B cell (primary cell): ENCODE data around the gene AADAC. TPM values are rescaled to one million over a fixed set of nuclear protein-coding genes. Genes with fewer than 3 reads are reported as not detected.
A peak's percentile ranks its signal among the peaks of the same experiment; 100 is the strongest.

ENCODE experiments used
- ATAC-seq: fragments of 200-7000 bp; cut with Tn5 transposase; one replicate; pipeline ENCODE4 v1.10.0; 2021; ENCODE audit warnings: low read depth, mild to moderate bottlenecking, moderate number of reproducible peaks, moderate library complexity
- CTCF ChIA-PET: fragments of 350-600 bp; sonication (Branson Sonifier 250); formaldehyde crosslinking; loops from one replicate; lab custom pipeline; 2021; ENCODE audit warnings: antibody characterized with exemption, inconsistent platforms; lab: Charles Lee
- POLR2A ChIA-PET: fragments of 350-600 bp; sonication (Branson Sonifier 250); formaldehyde crosslinking; loops from one replicate; lab custom pipeline; 2021; ENCODE audit warnings: antibody characterized with exemption; lab: Charles Lee
- DNase-seq: peaks from one replicate; pipeline ENCODE4 v3.0.0; 2013
- H2AFZ ChIP-seq: 2 replicates; pipeline ENCODE4 v1.6.1; 2012; ENCODE audit warnings: mild to moderate bottlenecking, low read depth, low read length; ENCODE audit not compliant: insufficient read depth, poor library complexity, severe bottlenecking
- H3K27ac ChIP-seq, 2 donors: 1 replicate in 1 of 2; 2 replicates in 1 of 2; pipeline ENCODE4 v1.5.1; 2012 to 2013; ENCODE audit warnings: low read length in 2 of 2, mild to moderate bottlenecking in 2 of 2, moderate library complexity in 1 of 2
- H3K27me3 ChIP-seq, 4 experiments: fragments of 200-600 bp in 1 of 4; sonication (generic) in 1 of 4; replicated peaks in 1 of 4; 1 replicate in 2 of 4; 2 replicates in 2 of 4; pipeline versions ENCODE4 v1.6.1 to v1.7.0; 2013 to 2016; ENCODE audit warnings: low read length in 3 of 4, mild to moderate bottlenecking in 2 of 4, mixed read lengths in 1 of 4, moderate library complexity in 1 of 4; ENCODE audit not compliant: insufficient read depth in 4 of 4, control insufficient read depth in 3 of 4; ENCODE audit errors: control extremely low read depth in 1 of 4
- H3K36me3 ChIP-seq, 2 experiments: replicated peaks in 1 of 2; 1 replicate in 1 of 2; 2 replicates in 1 of 2; pipeline versions ENCODE4 v1.6.1 to v1.7.1; 2013; ENCODE audit warnings: low read length in 1 of 2; ENCODE audit not compliant: insufficient read depth in 2 of 2, control insufficient read depth in 1 of 2; ENCODE audit errors: control extremely low read depth in 1 of 2, extremely low read depth in 1 of 2
- H3K4me1 ChIP-seq, 2 donors: fragments of 200-600 bp in 1 of 2; sonication (generic) in 1 of 2; 1 replicate in 1 of 2; 2 replicates in 1 of 2; pipeline versions ENCODE4 v1.5.1 to v1.6.1; 2013 to 2017; ENCODE audit warnings: low read length in 2 of 2; ENCODE audit not compliant: control insufficient read depth in 2 of 2, insufficient read depth in 2 of 2
- H3K4me2 ChIP-seq: replicated peaks from 2 replicates; pipeline ENCODE3; 2012; ENCODE audit warnings: mild to moderate bottlenecking, low read depth, low read length; ENCODE audit not compliant: poor library complexity, severe bottlenecking
- H3K4me3 ChIP-seq, 5 experiments: fragments of 200-600 bp in 1 of 5; sonication (generic) in 1 of 5; 1 replicate in 3 of 5; 2 replicates in 2 of 5; pipeline versions ENCODE4 v1.5.1 to v1.7.0; 2011 to 2016; ENCODE audit warnings: low read length in 4 of 5, mild to moderate bottlenecking in 4 of 5, low read depth in 2 of 5, control low read depth in 1 of 5, moderate library complexity in 1 of 5; ENCODE audit not compliant: insufficient read depth in 1 of 5; ENCODE audit errors: control extremely low read depth in 1 of 5, extremely low read depth in 1 of 5
- H3K79me2 ChIP-seq: fragments of 200-600 bp; sonication (generic); one replicate; pipeline ENCODE4 v1.6.0; 2016; ENCODE audit warnings: low read length; ENCODE audit not compliant: control insufficient read depth, insufficient read depth
- H3K9ac ChIP-seq: fragments of 200-600 bp; sonication (generic); 2 replicates; pipeline ENCODE4 v1.6.1; 2017; ENCODE audit warnings: mild to moderate bottlenecking, low read length, moderate library complexity
- H3K9me3 ChIP-seq, 3 donors: one replicate each; pipeline versions ENCODE4 v1.6.1 to v1.7.1; 2013; ENCODE audit warnings: low read length in 2 of 3; ENCODE audit not compliant: control insufficient read depth in 2 of 3, insufficient read depth in 1 of 3; ENCODE audit errors: control extremely low read depth in 1 of 3
- H4K20me1 ChIP-seq: 2 replicates; pipeline ENCODE4 v1.6.0; 2012; ENCODE audit warnings: mild to moderate bottlenecking, low read length; ENCODE audit not compliant: insufficient read depth, control insufficient read depth, poor library complexity, severe bottlenecking
- H3K27ac Mint-ChIP-seq: one replicate; pipeline ENCODE4 v1.8.0; 2021; ENCODE audit warnings: mixed read lengths
- H3K27me3 Mint-ChIP-seq: one replicate; pipeline ENCODE4 v1.8.0; 2021; ENCODE audit warnings: mixed read lengths
- H3K4me1 Mint-ChIP-seq: one replicate; pipeline ENCODE4 v1.8.0; 2021; ENCODE audit warnings: mixed read lengths
- H3K4me3 Mint-ChIP-seq: one replicate; pipeline ENCODE4 v1.8.0; 2021; ENCODE audit warnings: mixed read lengths
- H3K9me3 Mint-ChIP-seq: one replicate; pipeline ENCODE4 v1.8.0; 2022; ENCODE audit warnings: mixed read lengths; ENCODE audit not compliant: insufficient read depth
- EZH2 ChIP-seq: IDR thresholded peaks from 2 replicates; pipeline ENCODE4 v1.6.1; 2012; ENCODE audit warnings: borderline replicate concordance, low read depth, mild to moderate bottlenecking, moderate library complexity, low read length; ENCODE audit not compliant: insufficient read depth, poor library complexity, severe bottlenecking
- WGBS: methylation state at CpG from one replicate; pipeline ENCODE4 v1.1.5; 2013; ENCODE audit warnings: missing lambda C conversion rate; ENCODE audit not compliant: insufficient coverage; 5-methylcytosine and 5-hydroxymethylcytosine counted together
- intact Hi-C: fragments of 100-400 bp; cut with micrococcal nuclease; formaldehyde crosslinking; loops from one replicate; pipeline ENCODE4 v1.10.0; 2022
- polyA plus RNA-seq: library from polyadenylated mRNA; depleted of rRNA; stranded (reverse); fragments of >200 nt; gene quantifications from 2 replicates; pipeline ENCODE4 v1.2.3, GENCODE V29; 2012
- total RNA-seq, 2 donors: library from RNA; stranded (reverse); fragments of 120-200 nt in 1 of 2; gene quantifications; 1 replicate in 1 of 2; 2 replicates in 1 of 2; pipeline versions ENCODE4 v1.2.3 to v1.2.4, GENCODE V29; 2013 to 2022
- TF ChIP-seq, protein P1 (sequence below): fragments of 200-600 bp; IDR thresholded peaks from one replicate; pipeline ENCODE4 v1.8.0; 2022; ENCODE audit warnings: antibody characterized with exemption, mild to moderate bottlenecking

Gene AADAC
- total and polyA plus RNA-seq, 2 donors (not counting 1 experiment from before 2014, with no cell fraction given) = not detected

DNA sequence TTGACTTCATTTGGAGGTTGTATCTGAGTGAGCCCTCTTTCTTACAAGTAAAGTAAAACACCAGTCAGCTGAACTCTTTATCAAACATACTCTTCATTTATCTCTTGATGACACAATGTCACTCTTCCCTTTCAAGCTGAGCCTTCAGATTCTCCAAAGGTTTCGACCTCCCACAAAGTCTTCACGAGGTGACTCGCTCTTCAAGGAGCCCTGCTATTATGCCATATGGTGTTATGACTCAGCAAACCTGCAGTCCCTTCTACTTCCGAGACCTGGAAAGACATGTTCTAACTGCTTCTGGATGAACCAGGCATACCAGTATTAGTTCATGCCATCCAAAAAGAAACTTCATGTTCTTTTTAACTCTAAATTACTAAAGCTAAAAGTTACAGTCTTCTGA is 23.1 kb downstream of the AADAC start:
- no peak overlapping the region for H3K27ac ChIP-seq
- Mint-ChIP-seq H3K9me3 (no peaks in the 10 kb centered on the region), H3K4me3 (no peak overlapping the region), H3K27me3 (peaks cover 12% of the 10 kb centered on the region), H3K27ac (no peak overlapping the region), H3K4me1 (peaks cover 3% of the 10 kb centered on the region)
- CTCF ChIA-PET = interaction anchor here (0.6 to 3.7 kb wide), 12 partner anchors 10 to 680 kb away, joined by 3 to 41 read pairs (median 4); no protein-coding TSS in a partner anchor
- no peak for ATAC-seq
- TF ChIP-seq EZH2 = no peak
- TF ChIP-seq, protein P1, sequence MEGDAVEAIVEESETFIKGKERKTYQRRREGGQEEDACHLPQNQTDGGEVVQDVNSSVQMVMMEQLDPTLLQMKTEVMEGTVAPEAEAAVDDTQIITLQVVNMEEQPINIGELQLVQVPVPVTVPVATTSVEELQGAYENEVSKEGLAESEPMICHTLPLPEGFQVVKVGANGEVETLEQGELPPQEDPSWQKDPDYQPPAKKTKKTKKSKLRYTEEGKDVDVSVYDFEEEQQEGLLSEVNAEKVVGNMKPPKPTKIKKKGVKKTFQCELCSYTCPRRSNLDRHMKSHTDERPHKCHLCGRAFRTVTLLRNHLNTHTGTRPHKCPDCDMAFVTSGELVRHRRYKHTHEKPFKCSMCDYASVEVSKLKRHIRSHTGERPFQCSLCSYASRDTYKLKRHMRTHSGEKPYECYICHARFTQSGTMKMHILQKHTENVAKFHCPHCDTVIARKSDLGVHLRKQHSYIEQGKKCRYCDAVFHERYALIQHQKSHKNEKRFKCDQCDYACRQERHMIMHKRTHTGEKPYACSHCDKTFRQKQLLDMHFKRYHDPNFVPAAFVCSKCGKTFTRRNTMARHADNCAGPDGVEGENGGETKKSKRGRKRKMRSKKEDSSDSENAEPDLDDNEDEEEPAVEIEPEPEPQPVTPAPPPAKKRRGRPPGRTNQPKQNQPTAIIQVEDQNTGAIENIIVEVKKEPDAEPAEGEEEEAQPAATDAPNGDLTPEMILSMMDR = no peak
- DNase-seq = no peak
- no peak overlapping the region for H3K4me2 ChIP-seq
- POLR2A ChIA-PET = no interaction called here
- H3K4me3 ChIP-seq = no peak overlapping the region
- H3K27me3 ChIP-seq = no peaks in the 10 kb centered on the region
- H3K9ac ChIP-seq = no peak overlapping the region
- H3K79me2 ChIP-seq = no peaks in the 10 kb centered on the region
- no peaks in the 10 kb centered on the region for H3K9me3 ChIP-seq
- H4K20me1 ChIP-seq = no peaks in the 10 kb centered on the region
- no peaks in the 10 kb centered on the region for H3K36me3 ChIP-seq
- no peak overlapping the region for H2AFZ ChIP-seq
- H3K4me1 ChIP-seq = no peaks in the 10 kb centered on the region
- intact Hi-C loops = no loop called here
- 45% methylated on average over 4 of the region's 4 CpGs for WGBS

DNA sequence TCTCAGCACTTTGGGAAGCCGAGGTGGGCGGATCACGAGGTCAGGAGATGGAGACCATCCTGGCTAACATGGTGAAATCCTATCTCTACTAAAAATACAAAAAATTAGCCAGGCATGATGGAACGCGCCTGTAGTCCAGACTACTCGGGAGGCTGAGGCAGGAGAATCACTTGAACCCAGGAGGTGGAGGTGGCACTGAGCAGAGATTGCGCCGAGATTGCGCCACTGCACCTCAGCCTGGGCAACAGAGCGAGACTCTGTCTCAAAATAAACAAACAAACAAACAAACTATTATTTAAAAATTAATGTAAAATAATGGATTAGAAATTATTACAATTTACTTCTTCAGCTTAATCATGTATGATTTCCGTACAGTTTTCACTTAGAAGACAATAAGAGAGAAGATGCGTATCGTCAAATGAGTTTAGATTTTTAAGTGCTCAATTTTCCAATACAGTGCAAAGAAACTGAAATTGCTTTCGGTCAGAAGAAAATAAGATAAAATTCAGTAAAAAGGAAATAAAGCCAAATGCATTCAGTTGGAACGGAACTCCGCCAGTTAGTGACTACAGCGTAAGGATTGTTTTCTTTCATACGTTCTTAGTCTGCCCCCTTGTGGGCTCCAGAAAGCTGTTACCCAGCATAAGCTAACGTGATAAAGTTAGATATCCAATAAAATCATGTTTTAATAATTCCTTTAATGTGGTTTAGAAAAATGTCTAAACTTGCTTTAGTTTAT is 24.8 kb downstream of the AADAC start:
- WGBS = 83% methylated on average over 6 of the region's 19 CpGs
- intact Hi-C loops = loop anchor here (1.0 to 2.0 kb wide), 4 partner anchors 399 to 682 kb away; no protein-coding TSS in a partner anchor
- H3K4me3 ChIP-seq = no peak overlapping the region
- no peaks in the 10 kb centered on the region for H3K4me1 ChIP-seq
- Mint-ChIP-seq H3K4me1 (peaks cover 3% of the 10 kb centered on the region), H3K27ac (no peak overlapping the region), H3K27me3 (peaks cover 5% of the 10 kb centered on the region), H3K9me3 (no peaks in the 10 kb centered on the region), H3K4me3 (no peak overlapping the region)
- H3K27ac ChIP-seq = no peak overlapping the region
- H3K4me2 ChIP-seq = peak overlapping the region; percentile 20
- no peaks in the 10 kb centered on the region for H3K9me3 ChIP-seq
- no peaks in the 10 kb centered on the region for H3K36me3 ChIP-seq
- no peaks in the 10 kb centered on the region for H3K27me3 ChIP-seq
- DNase-seq (peak; percentile 69), ATAC-seq (peak; percentile 65)
- no peak overlapping the region for H2AFZ ChIP-seq
- no peaks in the 10 kb centered on the region for H4K20me1 ChIP-seq
- POLR2A ChIA-PET = no interaction called here
- CTCF ChIA-PET = interaction anchor here (0.7 to 3.7 kb wide), 25 partner anchors 8 to 913 kb away, joined by 3 to 41 read pairs (median 4); no protein-coding TSS in a partner anchor
- H3K79me2 ChIP-seq = no peaks in the 10 kb centered on the region
- TF ChIP-seq, protein P1 = peak; percentile 83
- no peak for TF ChIP-seq EZH2
- no peak overlapping the region for H3K9ac ChIP-seq
